Measurements from ENCODE around the gene CDX2.

The CDX2 gene

DNA sequence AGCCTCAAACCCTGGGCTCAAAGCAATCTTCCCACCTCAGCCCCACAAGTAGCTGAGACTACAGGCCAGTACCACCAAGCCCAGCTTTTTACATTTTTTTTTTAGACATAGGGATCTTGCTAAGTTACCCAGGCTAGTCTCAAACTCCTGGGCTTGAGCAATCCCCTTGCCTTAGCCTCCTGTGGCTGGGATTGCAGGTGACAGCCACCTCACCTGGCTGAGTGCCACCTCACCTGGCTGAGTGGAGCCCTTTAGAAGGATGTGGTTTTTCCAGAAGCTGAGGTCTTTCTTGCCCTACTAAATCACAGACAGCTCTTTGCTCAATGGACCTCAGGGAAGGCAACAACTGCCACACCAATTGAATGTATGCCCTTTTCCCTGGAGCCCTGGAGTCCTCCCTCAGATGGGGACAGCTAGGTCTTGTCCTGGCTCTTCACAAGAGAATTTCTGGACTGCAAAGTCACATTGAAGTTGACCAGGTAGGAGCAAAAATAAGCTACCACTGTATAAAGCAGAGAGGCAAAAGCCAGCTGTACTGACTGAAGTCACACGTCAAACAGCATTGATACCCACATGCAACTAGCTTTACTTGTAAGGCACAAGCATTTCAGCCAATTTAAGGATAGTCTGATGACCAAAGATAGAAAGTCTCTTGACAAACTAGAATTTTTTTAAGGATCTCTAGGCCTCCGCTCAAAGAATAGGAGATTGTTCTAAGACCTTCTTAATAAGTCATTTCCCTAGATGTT lies 35.4 kb downstream of the CDX2 start:
- no peak overlapping the region for H3K27ac ChIP-seq
- no peak for DNase-seq (ENCODE audit: low read depth, low spot score)

DNA sequence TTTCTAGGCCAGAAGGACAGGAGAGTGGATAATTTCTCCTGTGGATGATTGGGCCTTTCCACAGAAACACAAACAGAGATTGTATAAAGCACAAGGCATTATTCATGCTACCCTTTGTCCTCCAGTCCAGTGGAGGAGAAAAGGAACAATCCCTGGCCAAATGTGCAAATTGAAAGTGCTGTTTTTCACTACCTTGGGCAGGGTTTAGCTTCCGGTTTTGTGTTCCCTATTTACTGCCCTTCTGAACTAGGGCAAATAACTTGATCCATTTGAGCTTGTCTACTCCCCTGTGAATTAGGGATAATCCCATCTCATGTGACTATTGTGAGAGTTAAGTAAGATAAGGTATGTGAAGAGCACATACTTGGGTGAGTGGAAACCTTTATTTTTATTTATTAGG lies 36.0 kb downstream of the CDX2 start:
- H3K27ac ChIP-seq = no peak overlapping the region
- DNase-seq (ENCODE audit: low read depth, low spot score) = no peak

GRCh38 chr13:27929868-27930267 lies 39.2 kb downstream of the CDX2 start:
- DNase-seq (ENCODE audit: low read depth, low spot score) = no peak
- H3K27ac ChIP-seq = no peak overlapping the region

DNA sequence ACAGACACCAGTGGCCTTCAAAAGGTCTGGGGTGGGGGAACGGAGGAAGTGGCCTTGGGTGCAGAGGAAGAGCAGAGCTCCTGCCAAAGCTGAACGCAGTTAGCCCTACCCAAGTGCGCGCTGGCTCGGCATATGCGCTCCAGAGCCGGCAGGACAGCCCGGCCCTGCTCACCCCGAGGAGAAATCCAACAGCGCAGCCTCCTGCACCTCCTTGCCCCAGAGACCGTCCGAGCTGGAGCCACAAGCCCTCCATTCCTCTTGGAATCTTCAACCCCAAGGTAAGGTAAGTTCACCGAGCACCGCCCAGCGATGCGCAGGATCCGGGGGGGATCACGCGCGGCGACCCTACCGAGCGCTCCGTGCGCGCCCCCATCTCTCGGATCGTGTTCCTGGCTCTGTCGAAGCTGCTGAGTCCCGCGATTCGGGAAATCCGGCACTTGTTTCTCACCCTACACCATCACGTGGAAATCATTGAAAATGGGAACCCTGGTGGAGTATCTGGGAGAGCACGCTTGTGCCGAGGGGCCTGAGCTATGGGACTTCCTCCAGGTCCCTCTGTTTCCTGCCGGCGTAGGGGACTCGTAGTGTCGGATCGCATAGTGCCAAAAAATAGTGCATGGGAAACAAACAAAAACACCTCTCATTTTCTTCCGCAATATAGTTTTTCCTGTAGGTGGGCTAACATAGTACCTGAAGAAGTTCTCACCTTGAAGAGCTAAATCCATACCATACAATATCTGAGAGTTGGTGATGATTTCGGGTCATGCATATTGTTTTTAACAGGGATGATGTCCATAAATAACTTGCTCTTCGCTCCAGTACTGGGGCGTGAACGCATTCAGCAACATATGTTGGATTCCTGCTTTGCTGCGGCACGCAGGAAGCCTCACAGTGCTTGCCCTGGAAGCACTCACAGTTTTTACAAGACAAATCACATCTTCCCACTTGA lies 40.0 kb downstream of the CDX2 start:
- H3K27ac ChIP-seq = no peak overlapping the region
- DNase-seq (ENCODE audit: low read depth, low spot score) = no peak

DNA sequence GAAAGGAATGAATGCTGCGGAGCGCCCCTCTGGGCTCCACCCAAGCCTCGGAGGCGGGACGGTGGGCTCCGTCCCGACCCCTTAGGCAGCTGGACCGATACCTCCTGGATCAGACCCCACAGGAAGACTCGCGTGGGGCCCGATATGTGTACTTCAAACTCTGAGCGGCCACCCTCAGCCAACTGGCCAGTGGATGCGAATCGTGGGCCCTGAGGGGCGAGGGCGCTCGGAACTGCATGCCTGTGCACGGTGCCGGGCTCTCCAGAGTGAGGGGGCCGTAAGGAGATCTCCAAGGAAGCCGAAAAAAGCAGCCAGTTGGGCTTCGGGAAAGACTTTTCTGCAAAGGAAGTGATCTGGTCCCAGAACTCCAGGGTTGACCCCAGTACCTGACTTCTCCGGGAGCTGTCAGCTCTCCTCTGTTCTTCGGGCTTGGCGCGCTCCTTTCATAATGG lies 40.7 kb downstream of the CDX2 start:
- no peak overlapping the region for H3K27ac ChIP-seq
- DNase-seq (ENCODE audit: low read depth, low spot score) = no peak

GRCh38 chr13:27927444-27928352 lies 41.4 kb downstream of the CDX2 start:
- no peak overlapping the region for H3K27ac ChIP-seq
- no peak for DNase-seq (ENCODE audit: low read depth, low spot score)

DNA sequence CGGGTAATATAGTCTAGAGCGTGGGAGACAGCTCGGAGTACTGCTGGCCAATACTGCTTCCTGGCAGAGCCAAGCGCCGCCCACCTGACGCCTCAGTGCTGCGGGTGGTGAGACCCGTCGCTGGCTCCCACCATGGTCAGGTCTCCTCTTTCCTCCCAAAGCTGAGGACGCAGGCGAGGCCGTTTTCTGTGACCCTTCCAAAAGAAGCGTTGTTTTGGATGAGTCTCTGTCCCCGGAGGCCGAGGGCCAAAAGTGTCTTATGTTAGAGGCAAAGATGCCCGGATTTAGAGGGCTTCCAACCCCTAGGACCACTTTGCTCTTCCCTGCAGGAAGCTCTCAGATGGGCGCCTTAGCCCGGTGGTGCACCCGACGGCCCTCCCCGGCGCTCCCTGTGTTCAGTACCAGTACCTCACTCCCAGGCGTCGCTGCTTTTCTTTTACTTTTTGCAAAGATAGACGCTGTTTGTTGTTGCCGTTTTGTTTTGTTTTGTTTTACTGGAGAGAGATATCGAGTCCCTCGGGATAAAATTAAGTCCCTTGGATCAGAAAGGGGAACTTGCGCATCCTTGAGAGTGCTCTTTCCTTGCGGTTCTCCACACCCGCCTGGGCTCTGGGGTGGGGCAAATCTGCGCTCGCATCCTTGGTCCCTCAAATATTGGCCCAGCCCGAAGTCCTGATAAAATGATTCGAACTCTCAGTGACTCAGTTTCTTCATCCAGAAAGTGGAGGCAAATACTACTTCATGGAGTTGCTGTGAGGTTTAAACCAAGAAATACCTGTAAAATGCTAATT lies 42.3 kb downstream of the CDX2 start:
- DNase-seq (ENCODE audit: low read depth, low spot score) = no peak

GRCh38 chr13:27925220-27925991 lies 43.7 kb downstream of the CDX2 start:
- H3K27ac ChIP-seq = no peak overlapping the region
- DNase-seq (ENCODE audit: low read depth, low spot score) = no peak

More for the DNA sequence above, 42.3 kb downstream of the CDX2 start:
- no peak overlapping the region for H3K27ac ChIP-seq

- H3K27ac ChIP-seq = no peak overlapping the region
- no peak for DNase-seq (ENCODE audit: low read depth, low spot score)
Observed at GRCh38 chr13:27924529-27925141, 44.5 kb downstream of the CDX2 start.

DNA sequence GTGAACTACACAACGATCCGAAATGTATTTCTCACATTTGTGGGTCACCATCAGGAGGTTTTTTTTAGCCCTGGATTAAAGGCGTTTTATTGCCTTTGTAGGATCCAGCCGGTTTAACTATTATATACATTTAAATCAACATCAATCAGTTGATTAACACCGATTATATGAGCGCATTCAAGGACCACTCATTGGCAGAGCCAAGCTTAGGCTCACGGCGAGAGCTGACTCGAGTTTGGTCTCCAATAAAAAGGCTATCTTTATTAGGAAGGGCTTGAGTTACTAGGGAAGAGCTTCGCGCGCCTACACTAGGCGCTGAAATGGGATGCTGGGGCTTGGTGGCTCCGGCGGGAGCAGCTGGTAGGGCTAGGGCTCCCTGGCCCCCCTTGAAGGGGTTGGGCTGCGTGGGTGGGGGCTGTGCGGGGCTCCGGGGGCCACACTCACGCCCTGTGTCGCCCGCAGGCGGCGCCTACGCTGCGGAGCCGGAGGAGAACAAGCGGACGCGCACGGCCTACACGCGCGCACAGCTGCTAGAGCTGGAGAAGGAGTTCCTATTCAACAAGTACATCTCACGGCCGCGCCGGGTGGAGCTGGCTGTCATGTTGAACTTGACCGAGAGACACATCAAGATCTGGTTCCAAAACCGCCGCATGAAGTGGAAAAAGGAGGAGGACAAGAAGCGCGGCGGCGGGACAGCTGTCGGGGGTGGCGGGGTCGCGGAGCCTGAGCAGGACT lies 45.2 kb downstream of the CDX2 start:
- DNase-seq (ENCODE audit: low read depth, low spot score) = no peak
- H3K27ac ChIP-seq = no peak overlapping the region

DNA sequence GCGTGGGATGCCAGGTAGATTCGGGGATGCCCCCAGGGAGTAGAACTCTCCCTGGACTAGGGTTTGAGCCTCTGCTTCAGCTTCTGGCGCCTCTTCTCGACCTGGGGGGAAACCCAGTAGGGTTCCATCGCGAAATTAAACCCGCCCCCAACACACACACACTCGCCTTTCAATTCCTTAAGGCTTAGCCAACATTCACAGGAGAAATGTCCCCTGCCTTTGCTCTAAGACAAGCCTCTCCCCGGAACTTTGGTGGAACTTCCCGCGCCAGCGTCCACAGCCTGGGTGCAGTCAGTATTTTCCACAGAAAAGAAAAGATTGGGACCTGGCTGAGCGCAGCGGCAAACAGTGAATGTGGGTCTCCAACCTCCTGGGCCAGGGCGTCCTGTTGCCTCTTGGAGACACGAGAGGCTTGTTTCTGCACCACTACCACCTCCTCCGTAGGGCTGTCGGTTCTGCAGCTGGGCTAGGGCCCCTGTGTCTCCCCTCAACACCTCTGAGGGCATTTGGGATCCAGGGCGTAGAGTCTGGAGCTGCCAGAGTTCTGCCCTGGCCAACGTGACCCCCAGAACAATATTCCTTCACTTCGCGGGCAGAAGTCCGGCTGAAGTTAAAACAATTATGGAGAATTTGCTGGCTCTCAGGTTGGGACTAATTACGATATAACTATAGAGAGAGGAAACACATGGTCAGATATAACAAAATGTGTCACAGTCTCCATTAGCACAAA lies 46.1 kb downstream of the CDX2 start:
- H3K27ac ChIP-seq = no peak overlapping the region
- DNase-seq (ENCODE audit: low read depth, low spot score) = no peak

- H3K27ac ChIP-seq = no peak overlapping the region
- DNase-seq (ENCODE audit: low read depth, low spot score) = no peak
Observed at GRCh38 chr13:27921961-27922882, 46.9 kb downstream of the CDX2 start.

- DNase-seq (ENCODE audit: low read depth, low spot score) = no peak
Observed at GRCh38 chr13:27921421-27921960, 47.6 kb downstream of the CDX2 start.

DNA sequence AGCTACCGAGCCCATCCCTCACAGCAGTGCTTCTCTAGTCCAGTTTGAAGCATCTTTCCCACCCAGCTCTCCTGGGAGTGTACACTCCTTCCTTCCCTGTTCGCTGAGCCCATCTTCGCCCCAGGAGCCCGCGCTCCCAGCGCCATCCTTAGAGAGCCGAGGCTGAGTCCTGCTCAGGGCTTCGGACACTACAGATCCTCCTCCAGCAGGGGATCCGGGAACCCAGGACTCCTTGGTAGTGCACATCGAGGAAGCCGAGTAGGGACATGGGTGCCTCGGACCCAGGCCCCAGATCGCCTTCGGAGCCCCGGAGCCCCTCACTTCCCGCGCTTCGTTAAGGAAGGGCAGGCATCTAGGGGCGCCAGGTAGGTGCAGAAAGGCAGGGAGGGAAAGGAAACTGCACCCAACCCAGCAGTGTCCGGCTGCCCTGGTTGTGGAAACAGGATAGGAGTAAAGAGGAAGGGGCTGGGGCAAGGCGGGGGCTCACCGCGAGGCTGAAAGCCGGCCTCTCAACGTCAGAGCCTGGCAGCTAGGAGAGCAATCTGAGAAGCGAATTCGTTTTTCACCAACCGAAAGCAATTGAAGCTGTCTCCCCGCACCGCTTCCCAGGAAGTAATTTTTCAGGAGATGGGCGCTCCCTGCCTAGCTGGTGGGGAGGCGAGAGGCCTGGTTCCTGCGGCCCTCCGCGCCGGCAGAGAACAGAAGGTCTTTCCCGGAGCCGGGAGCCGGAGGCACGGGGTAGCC lies 48.3 kb downstream of the CDX2 start:
- no peak overlapping the region for H3K27ac ChIP-seq
- DNase-seq (ENCODE audit: low read depth, low spot score) = no peak

More at GRCh38 chr13:27921421-27921960, 47.6 kb downstream of the CDX2 start:
- no peak overlapping the region for H3K27ac ChIP-seq
